ENCODE measurements around the gene VWF. TPM values are rescaled to one million over a fixed set of nuclear protein-coding genes. Genes with fewer than 3 reads are reported as not detected.

The VWF gene
- total and polyA plus RNA-seq, 2 donors (not counting 1 experiment from before 2014, with no cell fraction given) = not detected

GRCh38 chr12:6071589-6071988 is 52.9 kb downstream of the VWF start:
- TF ChIP-seq EZH2 (IDR thresholded peaks at IDR 0.05; ENCODE audit: borderline replicate concordance, insufficient read depth, low read depth, low read length, poor library complexity, severe bottlenecking) (no peak), CTCF (IDR thresholded peaks at IDR 0.05) (no peak)
- no peak overlapping the region for H3K27ac ChIP-seq (ENCODE audit: low read length in 2 of 2)
- no peaks in the 10 kb centered on the region for H3K9me3 Mint-ChIP-seq (ENCODE audit: insufficient read depth)
- H3K4me1 ChIP-seq (ENCODE audit: control insufficient read depth in 2 of 2, insufficient read depth in 2 of 2, low read length in 2 of 2) = peaks cover 14 to 17% of the 10 kb centered on the region in 2 donors
- H4K20me1 ChIP-seq (ENCODE audit: control insufficient read depth, insufficient read depth, low read length, poor library complexity, severe bottlenecking) = no peaks in the 10 kb centered on the region
- peaks cover 0 to 26% (median 13%) of the 10 kb centered on the region in 4 experiments for H3K27me3 ChIP-seq (replicated peaks in 1 of 4; ENCODE audit: control extremely low read depth in 1 of 4, control insufficient read depth in 3 of 4, insufficient read depth in 4 of 4, low read length in 3 of 4)
- no peak overlapping the region for H2AFZ ChIP-seq (ENCODE audit: insufficient read depth, low read depth, low read length, poor library complexity, severe bottlenecking)
- H3K4me1 Mint-ChIP-seq = peaks cover 18% of the 10 kb centered on the region
- DNase-seq (no peak), ATAC-seq (ENCODE audit: low read depth) (no peak)
- H3K27me3 Mint-ChIP-seq = peaks cover 63% of the 10 kb centered on the region
- H3K9me3 ChIP-seq (ENCODE audit: control extremely low read depth in 1 of 3, control insufficient read depth in 2 of 3, insufficient read depth in 1 of 3, low read length in 2 of 3) = no peaks in the 10 kb centered on the region
- CTCF ChIA-PET = interaction anchor here (0.5 to 1.3 kb wide), 2 partner anchors 213 to 221 kb away, joined by 3 to 5 read pairs; no protein-coding TSS in a partner anchor
- H3K4me3 ChIP-seq (ENCODE audit: control extremely low read depth in 1 of 5, extremely low read depth in 1 of 5, insufficient read depth in 1 of 5, low read depth in 2 of 5, low read length in 4 of 5) = no peak overlapping the region
- H3K9ac ChIP-seq (ENCODE audit: low read length) = no peak overlapping the region
- no peak overlapping the region for H3K4me2 ChIP-seq (replicated peaks; ENCODE audit: low read depth, low read length, poor library complexity, severe bottlenecking)
- H3K79me2 ChIP-seq (ENCODE audit: control insufficient read depth, insufficient read depth, low read length) = no peaks in the 10 kb centered on the region
- intact Hi-C loops (cut with micrococcal nuclease) = no loop called here
- H3K4me3 Mint-ChIP-seq = no peak overlapping the region
- no peaks in the 10 kb centered on the region for H3K36me3 ChIP-seq (replicated peaks in 1 of 2; ENCODE audit: control extremely low read depth in 1 of 2, control insufficient read depth in 1 of 2, extremely low read depth in 1 of 2, insufficient read depth in 2 of 2, low read length in 1 of 2)
- POLR2A ChIA-PET = no interaction called here
- WGBS (ENCODE audit: insufficient coverage) = 91% methylated on average over 4 of the region's 4 CpGs
- H3K27ac Mint-ChIP-seq = no peak overlapping the region

DNA sequence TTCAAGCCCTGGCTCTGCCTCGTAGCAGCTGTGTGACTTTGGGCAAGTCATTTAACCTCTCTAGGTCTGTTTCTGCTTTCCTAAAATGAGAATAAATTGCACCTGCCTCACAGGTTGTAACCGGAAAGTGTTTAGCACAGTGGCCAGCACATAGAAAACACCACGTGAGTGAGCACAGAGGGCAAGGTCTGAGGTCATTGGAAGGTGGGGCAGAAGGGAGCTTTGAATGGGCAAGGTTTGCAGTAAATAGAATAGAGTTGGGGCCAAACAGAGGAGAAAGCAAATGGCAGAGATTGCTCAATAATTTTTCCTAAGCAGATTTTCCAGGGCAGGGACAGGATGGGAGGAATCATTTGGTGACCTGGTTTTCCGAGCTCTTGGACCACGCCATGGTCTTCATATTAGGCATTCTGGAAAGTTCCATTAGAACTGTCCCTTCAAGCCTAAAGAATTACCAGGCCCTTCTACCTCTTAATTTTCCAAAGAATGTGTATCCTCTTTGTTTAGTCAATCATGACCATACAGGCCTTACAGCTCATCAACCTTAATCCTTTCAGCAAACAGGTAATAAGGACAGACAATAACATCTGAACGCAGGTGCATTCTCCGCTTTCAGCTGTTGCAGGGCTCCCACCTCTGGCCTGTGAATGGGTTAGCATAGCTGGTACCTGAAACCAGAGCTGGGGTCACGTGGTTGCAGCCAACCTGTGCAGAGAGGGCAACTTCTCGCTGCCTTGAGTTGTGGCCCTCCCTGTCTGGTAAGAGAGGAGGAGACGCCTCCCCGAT is 53.8 kb downstream of the VWF start:
- DNase-seq (no peak), ATAC-seq (ENCODE audit: low read depth) (no peak)
- Histone ChIP-seq H3K27me3 (replicated peaks in 1 of 4; ENCODE audit: control extremely low read depth in 1 of 4, control insufficient read depth in 3 of 4, insufficient read depth in 4 of 4, low read length in 3 of 4) (peaks cover 0 to 18% (median 4%) of the 10 kb centered on the region in 4 experiments), H3K9ac (ENCODE audit: low read length) (no peak overlapping the region), H3K79me2 (ENCODE audit: control insufficient read depth, insufficient read depth, low read length) (no peaks in the 10 kb centered on the region), H3K4me3 (ENCODE audit: control extremely low read depth in 1 of 5, extremely low read depth in 1 of 5, insufficient read depth in 1 of 5, low read depth in 2 of 5, low read length in 4 of 5) (no peak overlapping the region), H4K20me1 (ENCODE audit: control insufficient read depth, insufficient read depth, low read length, poor library complexity, severe bottlenecking) (no peaks in the 10 kb centered on the region), H3K4me2 (replicated peaks; ENCODE audit: low read depth, low read length, poor library complexity, severe bottlenecking) (no peak overlapping the region), H3K36me3 (replicated peaks in 1 of 2; ENCODE audit: control extremely low read depth in 1 of 2, control insufficient read depth in 1 of 2, extremely low read depth in 1 of 2, insufficient read depth in 2 of 2, low read length in 1 of 2) (no peaks in the 10 kb centered on the region), H2AFZ (ENCODE audit: insufficient read depth, low read depth, low read length, poor library complexity, severe bottlenecking) (no peak overlapping the region), H3K27ac (ENCODE audit: low read length in 2 of 2) (no peak overlapping the region), H3K9me3 (ENCODE audit: control extremely low read depth in 1 of 3, control insufficient read depth in 2 of 3, insufficient read depth in 1 of 3, low read length in 2 of 3) (no peaks in the 10 kb centered on the region), H3K4me1 (ENCODE audit: control insufficient read depth in 2 of 2, insufficient read depth in 2 of 2, low read length in 2 of 2) (peaks cover 12 to 13% of the 10 kb centered on the region in 2 donors)
- CTCF ChIA-PET = interaction anchor here (0.5 to 1.3 kb wide), 3 partner anchors 207 to 222 kb away, joined by 3 to 5 read pairs (median 3); no protein-coding TSS in a partner anchor
- intact Hi-C loops (cut with micrococcal nuclease) = no loop called here
- Mint-ChIP-seq H3K4me3 (no peak overlapping the region), H3K27me3 (peaks cover 53% of the 10 kb centered on the region), H3K9me3 (ENCODE audit: insufficient read depth) (no peaks in the 10 kb centered on the region), H3K4me1 (peaks cover 15% of the 10 kb centered on the region), H3K27ac (no peak overlapping the region)
- no peak for TF ChIP-seq EZH2 (IDR thresholded peaks at IDR 0.05; ENCODE audit: borderline replicate concordance, insufficient read depth, low read depth, low read length, poor library complexity, severe bottlenecking)
- WGBS (ENCODE audit: insufficient coverage) = 90% methylated on average over 9 of the region's 11 CpGs
- POLR2A ChIA-PET = no interaction called here
